Fibroblast of lung (primary cell): ENCODE data around the gene ANKH.

ENCODE experiments used
- EZH2 ChIP-seq: IDR thresholded peaks from 2 replicates; pipeline ENCODE4 v1.5.1; 2012; ENCODE audit warnings: low read length, control low read depth, mild to moderate bottlenecking; ENCODE audit errors: missing control alignments
- TF ChIP-seq, protein P1 (sequence below), 2 donors: IDR thresholded peaks in 1 of 2; conservative IDR thresholded peaks in 1 of 2; 1 replicate in 1 of 2; 2 replicates in 1 of 2; pipeline ENCODE4 v1.5.1; 2011 to 2012; ENCODE audit warnings: low read length in 2 of 2, control low read depth in 1 of 2, inconsistent platforms in 1 of 2, low read depth in 1 of 2, mild to moderate bottlenecking in 1 of 2

GRCh38 chr5:14818931-14819790, 52.4 kb downstream of the ANKH start:
- TF ChIP-seq, protein P1, sequence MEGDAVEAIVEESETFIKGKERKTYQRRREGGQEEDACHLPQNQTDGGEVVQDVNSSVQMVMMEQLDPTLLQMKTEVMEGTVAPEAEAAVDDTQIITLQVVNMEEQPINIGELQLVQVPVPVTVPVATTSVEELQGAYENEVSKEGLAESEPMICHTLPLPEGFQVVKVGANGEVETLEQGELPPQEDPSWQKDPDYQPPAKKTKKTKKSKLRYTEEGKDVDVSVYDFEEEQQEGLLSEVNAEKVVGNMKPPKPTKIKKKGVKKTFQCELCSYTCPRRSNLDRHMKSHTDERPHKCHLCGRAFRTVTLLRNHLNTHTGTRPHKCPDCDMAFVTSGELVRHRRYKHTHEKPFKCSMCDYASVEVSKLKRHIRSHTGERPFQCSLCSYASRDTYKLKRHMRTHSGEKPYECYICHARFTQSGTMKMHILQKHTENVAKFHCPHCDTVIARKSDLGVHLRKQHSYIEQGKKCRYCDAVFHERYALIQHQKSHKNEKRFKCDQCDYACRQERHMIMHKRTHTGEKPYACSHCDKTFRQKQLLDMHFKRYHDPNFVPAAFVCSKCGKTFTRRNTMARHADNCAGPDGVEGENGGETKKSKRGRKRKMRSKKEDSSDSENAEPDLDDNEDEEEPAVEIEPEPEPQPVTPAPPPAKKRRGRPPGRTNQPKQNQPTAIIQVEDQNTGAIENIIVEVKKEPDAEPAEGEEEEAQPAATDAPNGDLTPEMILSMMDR (conservative IDR thresholded peaks at IDR 0.05 in 1 of 2, IDR thresholded peaks at IDR 0.05 in 1 of 2; ENCODE audit: low read depth in 1 of 2, low read length in 2 of 2): no peak
- TF ChIP-seq EZH2: no peak
